ENCODE data around the gene TFDP1. TPM values are rescaled to one million over a fixed set of nuclear protein-coding genes. Genes with fewer than 3 reads are reported as not detected.

The TFDP1 gene
- total RNA-seq, 4 donors from 2014 or later: 55.7 to 82.1 (median 59.5) TPM

DNA sequence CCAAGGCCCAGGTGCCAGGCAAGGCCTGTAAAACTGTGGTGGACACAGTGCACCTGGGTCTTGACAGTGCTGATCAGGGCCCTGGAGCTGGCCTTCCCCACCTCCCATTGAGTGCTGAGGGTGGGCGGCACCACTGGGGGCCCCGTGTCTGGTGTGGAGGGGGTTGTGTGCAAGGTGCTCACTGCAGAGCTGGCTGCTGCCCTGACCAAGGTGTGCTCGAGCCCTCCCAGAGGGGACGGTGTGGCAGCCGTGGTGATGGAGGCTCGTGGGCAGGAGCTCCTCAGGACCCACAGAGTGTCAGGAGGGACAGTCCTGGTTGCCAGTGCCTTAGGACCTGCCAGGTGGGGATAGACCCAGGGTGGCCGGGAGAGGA lies 50.5 kb downstream of the TFDP1 start:
- no peak for DNase-seq
- no peak overlapping the region for H3K4me3 ChIP-seq
- no peak overlapping the region for H3K27ac ChIP-seq
- TF ChIP-seq, protein P1, sequence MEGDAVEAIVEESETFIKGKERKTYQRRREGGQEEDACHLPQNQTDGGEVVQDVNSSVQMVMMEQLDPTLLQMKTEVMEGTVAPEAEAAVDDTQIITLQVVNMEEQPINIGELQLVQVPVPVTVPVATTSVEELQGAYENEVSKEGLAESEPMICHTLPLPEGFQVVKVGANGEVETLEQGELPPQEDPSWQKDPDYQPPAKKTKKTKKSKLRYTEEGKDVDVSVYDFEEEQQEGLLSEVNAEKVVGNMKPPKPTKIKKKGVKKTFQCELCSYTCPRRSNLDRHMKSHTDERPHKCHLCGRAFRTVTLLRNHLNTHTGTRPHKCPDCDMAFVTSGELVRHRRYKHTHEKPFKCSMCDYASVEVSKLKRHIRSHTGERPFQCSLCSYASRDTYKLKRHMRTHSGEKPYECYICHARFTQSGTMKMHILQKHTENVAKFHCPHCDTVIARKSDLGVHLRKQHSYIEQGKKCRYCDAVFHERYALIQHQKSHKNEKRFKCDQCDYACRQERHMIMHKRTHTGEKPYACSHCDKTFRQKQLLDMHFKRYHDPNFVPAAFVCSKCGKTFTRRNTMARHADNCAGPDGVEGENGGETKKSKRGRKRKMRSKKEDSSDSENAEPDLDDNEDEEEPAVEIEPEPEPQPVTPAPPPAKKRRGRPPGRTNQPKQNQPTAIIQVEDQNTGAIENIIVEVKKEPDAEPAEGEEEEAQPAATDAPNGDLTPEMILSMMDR (IDR thresholded peaks at IDR 0.05): no peak
- no peak for TF ChIP-seq POLR2A (IDR thresholded peaks at IDR 0.05)
- H3K36me3 ChIP-seq: peaks cover 43 to 100% (median 45%) of the 10 kb centered on the region in 3 donors
- H3K9me3 ChIP-seq: no peaks in the 10 kb centered on the region
- WGBS, 2 donors: 80% methylated on average over 2 of the region's 7 CpGs; no CpG with 5 or more reads in 1 of the 2 donors
- H3K27me3 ChIP-seq: no peaks in the 10 kb centered on the region
- intact Hi-C loops (cut with DNase I): no loop called here
- H3K4me1 ChIP-seq: no peaks in the 10 kb centered on the region

GRCh38 chr13:113635709-113636108 lies 51.2 kb downstream of the TFDP1 start:
- H3K27ac ChIP-seq: no peak overlapping the region
- H3K9me3 ChIP-seq: no peaks in the 10 kb centered on the region
- DNase-seq: no peak
- no peaks in the 10 kb centered on the region for H3K27me3 ChIP-seq
- H3K36me3 ChIP-seq: peaks cover 43 to 100% (median 51%) of the 10 kb centered on the region in 3 donors
- 95 to 100% methylated on average over 5 to 16 of the region's 25 CpGs for WGBS, 2 donors
- TF ChIP-seq POLR2A (IDR thresholded peaks at IDR 0.05): no peak
- TF ChIP-seq, protein P1 (IDR thresholded peaks at IDR 0.05): no peak
- no peaks in the 10 kb centered on the region for H3K4me1 ChIP-seq
- no peak overlapping the region for H3K4me3 ChIP-seq
- intact Hi-C loops (cut with DNase I): no loop called here

- TF ChIP-seq, protein P1 (IDR thresholded peaks at IDR 0.05): no peak
- TF ChIP-seq POLR2A (IDR thresholded peaks at IDR 0.05): no peak
- no peaks in the 10 kb centered on the region for H3K27me3 ChIP-seq
- peaks cover 43 to 100% (median 51%) of the 10 kb centered on the region in 3 donors for H3K36me3 ChIP-seq
- no peak for DNase-seq
- no peaks in the 10 kb centered on the region for H3K9me3 ChIP-seq
- no peaks in the 10 kb centered on the region for H3K4me1 ChIP-seq
- WGBS, 2 donors: 91 to 95% methylated on average over 20 of the region's 24 CpGs
- no peak overlapping the region for H3K4me3 ChIP-seq
- intact Hi-C loops (cut with DNase I): no loop called here
- no peak overlapping the region for H3K27ac ChIP-seq
These were observed 51.9 kb downstream of the TFDP1 start for GRCh38 chr13:113636266-113636963.

GRCh38 chr13:113637262-113638160 lies 53.0 kb downstream of the TFDP1 start:
- Histone ChIP-seq H3K27me3 (no peaks in the 10 kb centered on the region), H3K27ac (no peak overlapping the region), H3K9me3 (peaks cover 0 to 3% (median 0%) of the 10 kb centered on the region in 3 donors), H3K4me1 (no peaks in the 10 kb centered on the region), H3K4me3 (no peak overlapping the region), H3K36me3 (peaks cover 37 to 100% (median 42%) of the 10 kb centered on the region in 3 donors)
- DNase-seq: no peak
- TF ChIP-seq, protein P1 (IDR thresholded peaks at IDR 0.05): no peak
- TF ChIP-seq POLR2A (IDR thresholded peaks at IDR 0.05): no peak
- 90% methylated on average over 15 to 22 of the region's 30 CpGs for WGBS, 2 donors
- intact Hi-C loops (cut with DNase I): no loop called here
